B cell (primary cell): Measurements from ENCODE around the gene ASH1L. TPM values are rescaled to one million over a fixed set of nuclear protein-coding genes. Genes with fewer than 3 reads are reported as not detected.

Source experiments
- ATAC-seq: fragments of 200-7000 bp; cut with Tn5 transposase; one replicate; pipeline ENCODE4 v1.10.0; 2021; ENCODE audit warnings: low read depth, mild to moderate bottlenecking, moderate number of reproducible peaks, moderate library complexity
- CTCF ChIA-PET: fragments of 350-600 bp; sonication (Branson Sonifier 250); formaldehyde crosslinking; loops from one replicate; lab custom pipeline; 2021; ENCODE audit warnings: antibody characterized with exemption, inconsistent platforms; lab: Charles Lee
- POLR2A ChIA-PET: fragments of 350-600 bp; sonication (Branson Sonifier 250); formaldehyde crosslinking; loops from one replicate; lab custom pipeline; 2021; ENCODE audit warnings: antibody characterized with exemption; lab: Charles Lee
- DNase-seq: peaks from one replicate; pipeline ENCODE4 v3.0.0; 2013
- H2AFZ ChIP-seq: 2 replicates; pipeline ENCODE4 v1.6.1; 2012; ENCODE audit warnings: mild to moderate bottlenecking, low read depth, low read length; ENCODE audit not compliant: insufficient read depth, poor library complexity, severe bottlenecking
- H3K27ac ChIP-seq, 2 donors: 1 replicate in 1 of 2; 2 replicates in 1 of 2; pipeline ENCODE4 v1.5.1; 2012 to 2013; ENCODE audit warnings: low read length in 2 of 2, mild to moderate bottlenecking in 2 of 2, moderate library complexity in 1 of 2
- H3K27me3 ChIP-seq, 4 experiments: fragments of 200-600 bp in 1 of 4; sonication (generic) in 1 of 4; replicated peaks in 1 of 4; 1 replicate in 2 of 4; 2 replicates in 2 of 4; pipeline versions ENCODE4 v1.6.1 to v1.7.0; 2013 to 2016; ENCODE audit warnings: low read length in 3 of 4, mild to moderate bottlenecking in 2 of 4, mixed read lengths in 1 of 4, moderate library complexity in 1 of 4; ENCODE audit not compliant: insufficient read depth in 4 of 4, control insufficient read depth in 3 of 4; ENCODE audit errors: control extremely low read depth in 1 of 4
- H3K36me3 ChIP-seq, 2 experiments: replicated peaks in 1 of 2; 1 replicate in 1 of 2; 2 replicates in 1 of 2; pipeline versions ENCODE4 v1.6.1 to v1.7.1; 2013; ENCODE audit warnings: low read length in 1 of 2; ENCODE audit not compliant: insufficient read depth in 2 of 2, control insufficient read depth in 1 of 2; ENCODE audit errors: control extremely low read depth in 1 of 2, extremely low read depth in 1 of 2
- H3K4me1 ChIP-seq, 2 donors: fragments of 200-600 bp in 1 of 2; sonication (generic) in 1 of 2; 1 replicate in 1 of 2; 2 replicates in 1 of 2; pipeline versions ENCODE4 v1.5.1 to v1.6.1; 2013 to 2017; ENCODE audit warnings: low read length in 2 of 2; ENCODE audit not compliant: control insufficient read depth in 2 of 2, insufficient read depth in 2 of 2
- H3K4me2 ChIP-seq: replicated peaks from 2 replicates; pipeline ENCODE3; 2012; ENCODE audit warnings: mild to moderate bottlenecking, low read depth, low read length; ENCODE audit not compliant: poor library complexity, severe bottlenecking
- H3K4me3 ChIP-seq, 5 experiments: fragments of 200-600 bp in 1 of 5; sonication (generic) in 1 of 5; 1 replicate in 3 of 5; 2 replicates in 2 of 5; pipeline versions ENCODE4 v1.5.1 to v1.7.0; 2011 to 2016; ENCODE audit warnings: low read length in 4 of 5, mild to moderate bottlenecking in 4 of 5, low read depth in 2 of 5, control low read depth in 1 of 5, moderate library complexity in 1 of 5; ENCODE audit not compliant: insufficient read depth in 1 of 5; ENCODE audit errors: control extremely low read depth in 1 of 5, extremely low read depth in 1 of 5
- H3K79me2 ChIP-seq: fragments of 200-600 bp; sonication (generic); one replicate; pipeline ENCODE4 v1.6.0; 2016; ENCODE audit warnings: low read length; ENCODE audit not compliant: control insufficient read depth, insufficient read depth
- H3K9ac ChIP-seq: fragments of 200-600 bp; sonication (generic); 2 replicates; pipeline ENCODE4 v1.6.1; 2017; ENCODE audit warnings: mild to moderate bottlenecking, low read length, moderate library complexity
- H3K9me3 ChIP-seq, 3 donors: one replicate each; pipeline versions ENCODE4 v1.6.1 to v1.7.1; 2013; ENCODE audit warnings: low read length in 2 of 3; ENCODE audit not compliant: control insufficient read depth in 2 of 3, insufficient read depth in 1 of 3; ENCODE audit errors: control extremely low read depth in 1 of 3
- H4K20me1 ChIP-seq: 2 replicates; pipeline ENCODE4 v1.6.0; 2012; ENCODE audit warnings: mild to moderate bottlenecking, low read length; ENCODE audit not compliant: insufficient read depth, control insufficient read depth, poor library complexity, severe bottlenecking
- H3K27ac Mint-ChIP-seq: one replicate; pipeline ENCODE4 v1.8.0; 2021; ENCODE audit warnings: mixed read lengths
- H3K27me3 Mint-ChIP-seq: one replicate; pipeline ENCODE4 v1.8.0; 2021; ENCODE audit warnings: mixed read lengths
- H3K4me1 Mint-ChIP-seq: one replicate; pipeline ENCODE4 v1.8.0; 2021; ENCODE audit warnings: mixed read lengths
- H3K4me3 Mint-ChIP-seq: one replicate; pipeline ENCODE4 v1.8.0; 2021; ENCODE audit warnings: mixed read lengths
- H3K9me3 Mint-ChIP-seq: one replicate; pipeline ENCODE4 v1.8.0; 2022; ENCODE audit warnings: mixed read lengths; ENCODE audit not compliant: insufficient read depth
- CTCF ChIP-seq: fragments of 200-600 bp; IDR thresholded peaks from one replicate; pipeline ENCODE4 v1.8.0; 2022; ENCODE audit warnings: antibody characterized with exemption, mild to moderate bottlenecking
- EZH2 ChIP-seq: IDR thresholded peaks from 2 replicates; pipeline ENCODE4 v1.6.1; 2012; ENCODE audit warnings: borderline replicate concordance, low read depth, mild to moderate bottlenecking, moderate library complexity, low read length; ENCODE audit not compliant: insufficient read depth, poor library complexity, severe bottlenecking
- WGBS: methylation state at CpG from one replicate; pipeline ENCODE4 v1.1.5; 2013; ENCODE audit warnings: missing lambda C conversion rate; ENCODE audit not compliant: insufficient coverage; 5-methylcytosine and 5-hydroxymethylcytosine counted together
- intact Hi-C: fragments of 100-400 bp; cut with micrococcal nuclease; formaldehyde crosslinking; loops from one replicate; pipeline ENCODE4 v1.10.0; 2022
- polyA plus RNA-seq: library from polyadenylated mRNA; depleted of rRNA; stranded (reverse); fragments of >200 nt; gene quantifications from 2 replicates; pipeline ENCODE4 v1.2.3, GENCODE V29; 2012
- total RNA-seq, 2 donors: library from RNA; stranded (reverse); fragments of 120-200 nt in 1 of 2; gene quantifications; 1 replicate in 1 of 2; 2 replicates in 1 of 2; pipeline versions ENCODE4 v1.2.3 to v1.2.4, GENCODE V29; 2013 to 2022

Gene ASH1L
- total and polyA plus RNA-seq, 2 donors (not counting 1 experiment from before 2014, with no cell fraction given) = 17.7 to 124 TPM

GRCh38 chr1:155609515-155610256 lies 47.1 kb upstream of the ASH1L start, which contains the start of gene MSTO1:
TSS of gene MSTO1 (plus strand) at chr1:155610218. CDS start at chr1:155610249, 31 bp downstream.
- no peak for TF ChIP-seq EZH2
- no peak for TF ChIP-seq CTCF
- no peaks in the 10 kb centered on the region for H3K27me3 Mint-ChIP-seq
- POLR2A ChIA-PET = interaction anchor here (1.1 kb wide), 1 partner anchor 47 kb away, joined by 6 read pairs; the partner anchor contains the start of gene ASH1L
- no peaks in the 10 kb centered on the region for H3K9me3 Mint-ChIP-seq
- peaks cover 6% of the 10 kb centered on the region for H3K4me1 Mint-ChIP-seq
- peak within 1 kb of the TSS; percentile 73 for H3K4me2 ChIP-seq
- peak within 1 kb of the TSS; percentile 43 to 53 for H3K27ac ChIP-seq
- peak within 1 kb of the TSS; percentile 67 for H3K9ac ChIP-seq
- peak within 1 kb of the TSS; percentile 61 to 89 (median 85) for H3K4me3 ChIP-seq
- peak; percentile 95 for ATAC-seq
- H3K4me3 Mint-ChIP-seq = peak within 1 kb of the TSS; percentile 99
- 2% methylated on average over 25 of the region's 47 CpGs for WGBS
- CTCF ChIA-PET = no interaction called here
- H3K36me3 ChIP-seq = no peaks in the 10 kb centered on the region
- H2AFZ ChIP-seq = peak within 1 kb of the TSS; percentile 80
- DNase-seq = peak; percentile 92
- H3K79me2 ChIP-seq = no peaks in the 10 kb centered on the region
- H3K9me3 ChIP-seq = no peaks in the 10 kb centered on the region
- no peaks in the 10 kb centered on the region for H3K27me3 ChIP-seq
- peaks cover 0 to 5% of the 10 kb centered on the region in 2 donors for H3K4me1 ChIP-seq
- intact Hi-C loops = no loop called here
- H3K27ac Mint-ChIP-seq = peak within 1 kb of the TSS; percentile 89
- H4K20me1 ChIP-seq = no peaks in the 10 kb centered on the region

GRCh38 chr1:155608888-155609225 lies 46.3 kb upstream of the ASH1L start:
- H3K4me3 ChIP-seq = no peak overlapping the region
- no peak for DNase-seq
- Mint-ChIP-seq H3K4me1 (peaks cover 6% of the 10 kb centered on the region), H3K9me3 (no peaks in the 10 kb centered on the region), H3K4me3 (peak overlapping the region; percentile 34), H3K27me3 (no peaks in the 10 kb centered on the region), H3K27ac (no peak overlapping the region)
- intact Hi-C loops = no loop called here
- ChIA-PET POLR2A (no interaction called here), CTCF (interaction anchor here (0.5 to 0.7 kb wide), 2 partner anchors 17 to 383 kb away, joined by 3 to 4 read pairs; no protein-coding TSS in a partner anchor)
- no peaks in the 10 kb centered on the region for H4K20me1 ChIP-seq
- H2AFZ ChIP-seq = no peak overlapping the region
- no peak for ATAC-seq
- H3K9me3 ChIP-seq = no peaks in the 10 kb centered on the region
- no peaks in the 10 kb centered on the region for H3K79me2 ChIP-seq
- H3K27me3 ChIP-seq = no peaks in the 10 kb centered on the region
- H3K9ac ChIP-seq = no peak overlapping the region
- no peak overlapping the region for H3K27ac ChIP-seq
- WGBS = 98% methylated on average over 6 of the region's 9 CpGs
- no peak overlapping the region for H3K4me2 ChIP-seq
- H3K4me1 ChIP-seq = peaks cover 0 to 5% of the 10 kb centered on the region in 2 donors
- no peak for TF ChIP-seq EZH2
- no peak for TF ChIP-seq CTCF
- no peaks in the 10 kb centered on the region for H3K36me3 ChIP-seq
